Right lobe of liver (tissue), 6 donors: Measurements from ENCODE around the gene MAPRE2. TPM values are rescaled to one million over a fixed set of nuclear protein-coding genes. Genes with fewer than 3 reads are reported as not detected.

Source experiments
- ATAC-seq, 4 donors: fragments of 200-7000 bp; cut with Tn5 transposase; one replicate each; pipeline ENCODE4 v1.9.1; 2020; ENCODE audit warnings: mild to moderate bottlenecking in 4 of 4, moderate library complexity in 4 of 4
- DNase-seq, 3 donors: peaks; one replicate each; pipeline ENCODE4 v3.0.0-alpha.2; 2020
- H3K27ac ChIP-seq, 3 donors: fragments of 200-600 bp; one replicate each; pipeline ENCODE4 v1.8.0; 2022
- H3K27me3 ChIP-seq, 2 donors: fragments of 200-600 bp; one replicate each; pipeline ENCODE4 v1.8.0; 2022
- H3K36me3 ChIP-seq, 4 donors: fragments of 200-600 bp; sonication (generic) in 1 of 4; one replicate each; pipeline versions ENCODE4 v1.5.1 to v1.8.0; 2017 to 2022; ENCODE audit warnings: control low read depth in 1 of 4
- H3K4me1 ChIP-seq, 4 donors: fragments of 200-600 bp; sonication (generic) in 1 of 4; one replicate each; pipeline versions ENCODE4 v1.5.1 to v1.8.0; 2017 to 2022; ENCODE audit warnings: control low read depth in 1 of 4
- H3K4me3 ChIP-seq, 3 donors: fragments of 200-600 bp; one replicate each; pipeline ENCODE4 v1.8.0; 2022
- H3K9me3 ChIP-seq, 4 donors: fragments of 200-600 bp; sonication (generic) in 1 of 4; one replicate each; pipeline versions ENCODE4 v1.5.1 to v1.8.0; 2017 to 2022; ENCODE audit warnings: control low read depth in 1 of 4
- CTCF ChIP-seq, 4 donors: fragments of 200-600 bp in 3 of 4; fragments of 450-650 bp in 1 of 4; IDR thresholded peaks; one replicate each; pipeline versions ENCODE4 v1.5.1 to v1.8.0; 2016 to 2022; ENCODE audit warnings: antibody characterized with exemption in 4 of 4, mild to moderate bottlenecking in 2 of 4
- POLR2A ChIP-seq: fragments of 450-650 bp; IDR thresholded peaks from one replicate; pipeline ENCODE4 v1.6.1; 2017; ENCODE audit warnings: antibody characterized with exemption, mild to moderate bottlenecking
- WGBS: methylation state at CpG from one replicate; pipeline ENCODE4 v1.1.6; 2018; ENCODE audit warnings: low coverage, low lambda C conversion rate; ENCODE audit not compliant: insufficient coverage; ENCODE audit errors: missing lambda C conversion rate; 5-methylcytosine and 5-hydroxymethylcytosine counted together
- intact Hi-C, 2 donors: fragments of 100-400 bp; cut with DNase I; formaldehyde crosslinking; loops; one replicate each; pipeline versions ENCODE4 v1.11.2 to v1.14.1; 2022
- total RNA-seq, 6 experiments: library from RNA; depleted of rRNA in 2 of 6; stranded (reverse); fragments of >200 nt in 2 of 6; fragmentation: NEBNext Ultra II Directional in 3 of 6; extraction: Animal tissue kit (Norgen Biotek cat#: 25700) in 3 of 6; gene quantifications; one replicate each; pipeline versions ENCODE4 v1.1.0 to v1.2.4, GENCODE V29; 2016 to 2023
- donor health status: DM: no; HTN: yes; CAD: no.
- donor health status: DM: no; HTN: no; CAD: no.
- donor health status: DM: no; HTN: no; CAD: no.
- donor health status: DM: no; HTN: yes; CAD: no.
- donor health status: DM: no; HTN: yes; CAD: no.

The MAPRE2 gene
- total RNA-seq, 6 experiments from 2014 or later: 17.0 to 25.9 (median 21.5) TPM

- no peaks in the 10 kb centered on the region for H3K27me3 ChIP-seq
- H3K4me3 ChIP-seq: no peak overlapping the region
- H3K9me3 ChIP-seq: no peaks in the 10 kb centered on the region
- 86% methylated on average over 3 of the region's 3 CpGs for WGBS
- H3K27ac ChIP-seq: no peak overlapping the region
- intact Hi-C loops: no loop called here
- ATAC-seq: no peak
- H3K4me1 ChIP-seq: peaks cover 0 to 9% (median 3%) of the 10 kb centered on the region in 4 donors
- H3K36me3 ChIP-seq: no peaks in the 10 kb centered on the region
- no peak for DNase-seq
- no peak for TF ChIP-seq POLR2A
- no peak for TF ChIP-seq CTCF (IDR thresholded peaks at IDR 0.05)
Observed at GRCh38 chr18:35176925-35177324, 135.7 kb downstream of the MAPRE2 start.

DNA sequence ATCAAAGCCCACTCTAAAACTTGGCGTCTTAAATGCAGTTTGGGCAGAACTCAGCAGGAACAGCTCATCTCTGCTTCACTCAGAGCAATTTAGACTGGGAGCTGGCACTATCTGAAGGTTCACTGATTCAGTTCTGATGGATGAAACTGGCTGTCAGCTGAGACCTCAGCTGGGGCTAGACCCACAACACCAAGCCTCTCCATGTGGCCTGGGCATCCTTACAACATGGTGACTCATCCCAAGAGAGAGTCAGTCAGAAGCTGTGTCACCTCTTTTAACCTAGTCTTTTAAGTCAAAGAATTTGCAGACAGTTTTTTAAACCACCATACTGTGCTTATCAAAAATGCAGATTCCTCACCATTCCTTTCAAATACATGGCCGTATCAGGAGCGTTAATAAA, 137.0 kb downstream of the MAPRE2 start:
- intact Hi-C loops: no loop called here
- Histone ChIP-seq H3K4me3 (no peak overlapping the region), H3K27ac (no peak overlapping the region), H3K36me3 (no peaks in the 10 kb centered on the region), H3K27me3 (no peaks in the 10 kb centered on the region), H3K9me3 (no peaks in the 10 kb centered on the region), H3K4me1 (no peaks in the 10 kb centered on the region)
- 93% methylated on average over 3 of the region's 3 CpGs for WGBS
- no peak for DNase-seq
- ATAC-seq: peak in 1 of 4 donors; percentile 43
- TF ChIP-seq POLR2A (no peak), CTCF (IDR thresholded peaks at IDR 0.05) (no peak)

GRCh38 chr18:35179906-35180305, 138.7 kb downstream of the MAPRE2 start:
- TF ChIP-seq CTCF (IDR thresholded peaks at IDR 0.05) (no peak), POLR2A (no peak)
- H3K27ac ChIP-seq: no peak overlapping the region
- no peaks in the 10 kb centered on the region for H3K36me3 ChIP-seq
- no peaks in the 10 kb centered on the region for H3K4me1 ChIP-seq
- DNase-seq: no peak
- H3K27me3 ChIP-seq: no peaks in the 10 kb centered on the region
- H3K9me3 ChIP-seq: no peaks in the 10 kb centered on the region
- intact Hi-C loops: no loop called here
- 26% methylated on average over 4 of the region's 4 CpGs for WGBS
- ATAC-seq: peak in 2 of 4 donors; percentile 31 to 45
- no peak overlapping the region for H3K4me3 ChIP-seq

DNA sequence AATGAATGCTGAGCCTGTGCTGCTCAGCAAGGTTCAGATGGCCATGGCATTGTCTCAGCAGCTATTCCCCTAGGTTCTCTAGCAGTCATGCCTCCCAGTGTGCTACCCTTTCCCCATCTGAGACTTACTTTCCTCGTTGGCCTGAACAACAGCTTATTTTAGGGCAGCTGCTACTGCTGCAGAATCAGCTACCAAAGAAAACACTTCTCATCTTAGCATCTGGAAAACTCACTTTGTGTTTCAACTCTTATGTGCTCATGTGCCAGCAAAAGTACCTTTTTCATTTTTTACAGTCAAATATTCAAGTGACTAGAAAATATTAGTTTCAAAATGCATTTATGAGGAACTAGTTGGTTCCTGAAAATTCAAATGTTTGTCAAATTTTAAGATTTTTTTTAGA, 139.2 kb downstream of the MAPRE2 start:
- WGBS: 64% methylated on average over 1 of the region's 1 CpG
- Histone ChIP-seq H3K27me3 (no peaks in the 10 kb centered on the region), H3K9me3 (no peaks in the 10 kb centered on the region), H3K36me3 (no peaks in the 10 kb centered on the region), H3K4me1 (no peaks in the 10 kb centered on the region), H3K27ac (no peak overlapping the region), H3K4me3 (no peak overlapping the region)
- TF ChIP-seq POLR2A (no peak), CTCF (IDR thresholded peaks at IDR 0.05) (no peak)
- no peak for ATAC-seq
- no peak for DNase-seq
- intact Hi-C loops: no loop called here

- 82% methylated on average over 6 of the region's 6 CpGs for WGBS
- intact Hi-C loops: no loop called here
- TF ChIP-seq CTCF (IDR thresholded peaks at IDR 0.05): no peak
- no peak for TF ChIP-seq POLR2A
- no peak overlapping the region for H3K4me3 ChIP-seq
- DNase-seq (no peak), ATAC-seq (no peak)
- no peak overlapping the region for H3K27ac ChIP-seq
- no peaks in the 10 kb centered on the region for H3K36me3 ChIP-seq
- H3K9me3 ChIP-seq: no peaks in the 10 kb centered on the region
- H3K27me3 ChIP-seq: no peaks in the 10 kb centered on the region
- no peaks in the 10 kb centered on the region for H3K4me1 ChIP-seq
Observed at GRCh38 chr18:35182151-35182550, 140.9 kb downstream of the MAPRE2 start.
